HepG2 (cell line): ENCODE measurements around the gene CEP57L1. TPM values are rescaled to one million over a fixed set of nuclear protein-coding genes. Genes with fewer than 3 reads are reported as not detected.
A peak's percentile ranks its signal among the peaks of the same experiment; 100 is the strongest.

Experiments
- HMGXB3 ChIP-seq: sonication (generic); formaldehyde crosslinking; IDR thresholded peaks from 2 replicates; pipeline ENCODE4 v1.4.0; 2020; ENCODE audit warnings: missing genetic modification reagents, borderline replicate concordance
- KLF9 ChIP-seq: IDR thresholded peaks from 2 replicates; pipeline ENCODE4 v1.6.1; 2016; ENCODE audit warnings: low read depth
- NRL ChIP-seq: sonication (generic); formaldehyde crosslinking; IDR thresholded peaks from 2 replicates; pipeline ENCODE4 v1.5.0; 2020; ENCODE audit warnings: missing genetic modification reagents, mild to moderate bottlenecking, moderate library complexity, borderline replicate concordance
- RERE ChIP-seq: IDR thresholded peaks from 2 replicates; pipeline ENCODE4 v1.6.1; 2016; ENCODE audit warnings: low read depth, missing genetic modification reagents, missing compliant biosample characterization
- SRSF1 ChIP-seq: fragments of 200-400 bp; formaldehyde crosslinking; optimal IDR thresholded peaks from 2 replicates; pipeline ENCODE3; 2017; ENCODE audit warnings: mild to moderate bottlenecking, low read depth, low read length, moderate library complexity
- ZFP36L1 ChIP-seq: sonication (generic); formaldehyde crosslinking; IDR thresholded peaks from 2 replicates; pipeline ENCODE4 v1.8.0; 2022; ENCODE audit warnings: mild to moderate bottlenecking, missing genetic modification reagents, moderate library complexity
- ZFP41 ChIP-seq: sonication (generic); formaldehyde crosslinking; IDR thresholded peaks from 2 replicates; pipeline ENCODE4 v1.4.0; 2020; ENCODE audit warnings: mild to moderate bottlenecking, missing genetic modification reagents, borderline replicate concordance
- ZNF12 ChIP-seq: sonication (generic); formaldehyde crosslinking; IDR thresholded peaks from 2 replicates; pipeline ENCODE4 v1.5.0; 2020; ENCODE audit warnings: missing genetic modification reagents
- ZNF574 ChIP-seq: sonication (generic); formaldehyde crosslinking; IDR thresholded peaks from 2 replicates; pipeline ENCODE4 v1.4.0; 2020; ENCODE audit warnings: missing genetic modification reagents
- ZNF607 ChIP-seq: sonication (generic); formaldehyde crosslinking; IDR thresholded peaks from 2 replicates; pipeline ENCODE4 v1.5.1; 2020; ENCODE audit warnings: missing genetic modification reagents, mild to moderate bottlenecking, borderline replicate concordance
- ZNF816 ChIP-seq: sonication (generic); formaldehyde crosslinking; IDR thresholded peaks from 2 replicates; pipeline ENCODE4 v1.8.0; 2022; ENCODE audit warnings: missing genetic modification reagents, mild to moderate bottlenecking, borderline replicate concordance
- ZNF879 ChIP-seq: sonication (generic); formaldehyde crosslinking; IDR thresholded peaks from 2 replicates; pipeline ENCODE4 v1.8.1; 2023; ENCODE audit warnings: missing genetic modification reagents
- ZSCAN22 ChIP-seq: sonication (generic); formaldehyde crosslinking; IDR thresholded peaks from 2 replicates; pipeline ENCODE4 v1.4.0; 2020; ENCODE audit warnings: mild to moderate bottlenecking, missing genetic modification reagents
- ZZZ3 ChIP-seq: sonication (generic); formaldehyde crosslinking; IDR thresholded peaks from 2 replicates; pipeline ENCODE4 v1.4.0; 2020; ENCODE audit warnings: missing genetic modification reagents, mild to moderate bottlenecking, borderline replicate concordance
- polyA plus RNA-seq, 8 experiments: library from polyadenylated mRNA; depleted of rRNA in 3 of 8; stranded (reverse) in 7 of 8; unstranded in 1 of 8; fragments of >200 nt; fragmentation: Illumina TruSeq in 4 of 8; extraction: Trizol in 4 of 8; gene quantifications; 2 replicates each; pipeline versions ENCODE4 v1.2.1 to v1.2.3, GENCODE V29; 2011 to 2016; ENCODE audit warnings: low read depth in 4 of 8, missing spikeins in 1 of 8, mixed read lengths in 1 of 8; ENCODE audit not compliant: insufficient read depth in 1 of 8
- total RNA-seq, 5 experiments: library from RNA; depleted of rRNA; stranded (reverse); fragments of >200 nt; fragmentation: Illumina TruSeq; extraction: Trizol; gene quantifications; 2 replicates each; pipeline ENCODE4 v1.2.3, GENCODE V29; 2016; ENCODE audit warnings: low read depth in 1 of 5

The CEP57L1 gene
- total and polyA plus RNA-seq, 2 of the 13 experiments (the other 11 are each of a cell fraction or from before 2014, with no cell fraction given), result 7.7 to 15.5 TPM

GRCh38 chr6:109095036-109095834, at the start of gene CEP57L1 (continued):
- TF ChIP-seq ZNF12 (CRISPR knock-in tag) (peak; percentile 22; the same call in 1 of the 2 replicates), RERE (CRISPR knock-in tag) (no peak), SRSF1 (no peak), KLF9 (CRISPR knock-in tag) (no peak; the same call in 1 of the 2 replicates), NRL (CRISPR knock-in tag) (no peak; the same call in 1 of the 2 replicates), ZZZ3 (CRISPR knock-in tag) (peak; percentile 70; the same call in 1 of the 2 replicates), ZNF816 (CRISPR knock-in tag) (no peak), ZNF574 (CRISPR knock-in tag) (peak; percentile 85), ZNF879 (CRISPR knock-in tag) (peak; percentile 26; the same call in 1 of the 2 replicates), ZNF607 (no peak), HMGXB3 (no peak; the same call in 1 of the 2 replicates), ZSCAN22 (CRISPR knock-in tag) (0 out of 2 replicates have a peak, but pooled peaks have one; percentile 70), ZFP36L1 (peak; percentile 73; the same call in 1 of the 2 replicates), ZFP41 (no peak)
